Inflammatory macrophage treated with lipopolysaccharide for 4 hours (primary cell): ENCODE data around the gene ZNF598.
"Not testable (repeated sequence)": the region's sequence is repeated elsewhere in the genome, so short reads cannot be mapped to it uniquely, and the experiment has no call there.

Experiments used
- DNase-seq: peaks from one replicate; pipeline ENCODE4 v3.0.0-alpha.2; 2020

ZNF598 gene

DNA sequence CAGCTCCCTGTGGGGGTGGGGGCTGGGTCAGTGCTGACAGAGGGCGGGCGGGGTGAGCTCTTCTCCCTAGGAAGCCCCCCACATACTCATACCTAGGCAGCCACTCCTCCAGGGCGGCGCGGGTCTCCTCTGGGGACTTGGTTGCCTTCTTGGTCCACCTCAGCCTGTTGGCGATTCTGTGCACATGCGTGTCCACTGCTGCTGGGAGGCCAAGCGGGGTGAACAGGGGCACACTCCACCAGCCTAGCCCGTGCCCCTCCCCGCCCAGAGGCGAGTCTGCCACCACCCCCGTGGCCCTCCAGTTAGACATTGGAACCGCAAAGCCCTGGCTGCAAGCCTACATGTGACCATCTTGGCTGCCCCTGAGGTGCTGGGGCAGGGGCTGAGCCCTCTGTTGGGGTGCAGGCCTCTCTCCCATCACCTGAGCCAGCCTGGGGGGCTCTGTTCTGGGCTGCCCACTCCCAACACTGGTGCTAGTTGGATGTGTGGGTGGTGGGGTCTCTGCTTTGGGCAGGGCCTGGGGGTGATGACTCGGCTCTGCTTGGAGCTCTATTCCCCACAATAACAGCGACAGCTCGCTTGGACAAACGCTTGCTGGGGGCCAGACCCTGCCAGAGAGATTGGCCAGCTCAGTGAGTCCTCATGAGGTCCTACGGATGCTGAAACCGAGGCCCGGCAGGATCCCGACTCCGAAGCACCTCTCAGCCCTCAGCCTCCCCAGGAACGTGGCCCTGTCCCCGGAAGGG, 30.6 kb upstream of the ZNF598 start:
- DNase-seq: no peak

DNA sequence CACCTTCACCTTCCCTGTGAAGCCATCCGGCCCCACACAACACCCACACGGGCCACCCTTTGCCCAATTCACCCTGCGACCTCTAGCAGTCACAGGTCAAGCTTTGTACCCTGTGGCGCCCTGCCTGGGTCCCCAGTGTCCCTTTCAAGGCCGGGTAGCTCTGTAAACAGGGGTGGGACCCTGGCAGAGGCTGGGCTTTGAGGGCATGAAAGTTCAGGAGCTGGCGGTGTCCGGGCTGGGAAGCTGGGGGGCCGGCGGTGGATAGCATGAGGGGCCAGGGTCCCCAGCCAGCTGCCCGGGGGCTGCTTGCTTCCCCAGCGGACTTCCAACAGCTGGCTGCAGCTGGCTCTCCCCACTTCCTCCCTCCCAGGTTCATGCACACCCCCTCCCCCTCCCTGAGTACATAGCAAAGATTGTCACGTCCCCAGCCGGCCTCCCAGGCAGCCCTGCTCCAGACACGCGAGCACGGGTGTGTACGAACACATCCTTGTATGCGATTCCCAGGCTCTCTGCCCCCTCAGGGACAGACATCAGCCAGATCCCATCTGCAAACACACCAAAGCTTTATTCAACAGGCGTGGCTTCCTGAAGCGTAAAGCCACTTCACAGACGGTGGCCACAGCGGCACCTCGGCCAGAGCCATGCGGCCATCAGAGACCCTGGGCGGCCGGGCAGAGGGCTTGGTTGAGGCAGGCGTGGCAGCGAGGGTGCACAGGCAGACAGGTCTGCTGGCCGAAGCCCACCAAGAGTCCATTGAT, 29.8 kb upstream of the ZNF598 start:
- no peak for DNase-seq

DNA sequence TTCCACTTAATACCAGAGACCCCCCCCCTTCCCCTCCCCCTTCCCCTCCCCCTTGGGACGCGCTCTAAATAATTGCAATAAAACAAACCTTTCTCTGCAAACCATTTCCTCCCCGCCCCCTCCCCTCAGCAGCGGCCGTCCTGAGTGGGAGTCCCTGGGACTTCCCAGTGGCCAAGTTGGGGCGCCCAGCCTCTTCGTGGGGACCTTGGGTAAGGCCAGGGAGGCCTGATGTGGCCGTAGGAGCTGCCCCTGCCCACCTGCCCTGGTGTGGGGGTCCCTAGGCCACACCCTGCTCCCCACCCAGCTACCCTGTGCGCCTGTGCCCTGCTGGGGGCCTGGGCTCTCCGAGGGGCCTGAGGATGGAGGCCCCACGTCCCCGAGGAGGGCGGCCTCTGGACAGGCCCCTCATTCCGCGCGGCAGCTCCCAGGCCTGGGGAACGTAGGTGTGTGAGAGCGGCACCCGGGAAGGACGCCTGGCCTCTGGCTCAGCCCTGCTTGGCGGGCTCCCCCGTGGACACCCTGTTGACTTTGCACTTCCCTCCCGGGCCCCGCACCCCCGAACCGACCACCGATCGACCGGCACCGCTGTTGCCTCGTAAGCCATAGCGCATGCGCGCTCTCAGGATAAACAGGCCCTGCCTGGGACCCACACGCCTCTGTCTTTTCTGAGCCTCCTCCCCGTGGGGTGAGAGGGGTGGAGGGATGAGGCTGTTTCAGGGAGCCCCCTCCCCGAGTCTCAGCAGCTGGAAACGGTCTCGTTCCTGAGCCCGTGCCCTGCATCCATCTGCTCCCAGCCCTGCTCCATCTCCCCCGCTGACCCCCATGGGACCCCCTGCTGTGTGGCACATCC, 29.0 kb upstream of the ZNF598 start:
- no peak for DNase-seq

DNA sequence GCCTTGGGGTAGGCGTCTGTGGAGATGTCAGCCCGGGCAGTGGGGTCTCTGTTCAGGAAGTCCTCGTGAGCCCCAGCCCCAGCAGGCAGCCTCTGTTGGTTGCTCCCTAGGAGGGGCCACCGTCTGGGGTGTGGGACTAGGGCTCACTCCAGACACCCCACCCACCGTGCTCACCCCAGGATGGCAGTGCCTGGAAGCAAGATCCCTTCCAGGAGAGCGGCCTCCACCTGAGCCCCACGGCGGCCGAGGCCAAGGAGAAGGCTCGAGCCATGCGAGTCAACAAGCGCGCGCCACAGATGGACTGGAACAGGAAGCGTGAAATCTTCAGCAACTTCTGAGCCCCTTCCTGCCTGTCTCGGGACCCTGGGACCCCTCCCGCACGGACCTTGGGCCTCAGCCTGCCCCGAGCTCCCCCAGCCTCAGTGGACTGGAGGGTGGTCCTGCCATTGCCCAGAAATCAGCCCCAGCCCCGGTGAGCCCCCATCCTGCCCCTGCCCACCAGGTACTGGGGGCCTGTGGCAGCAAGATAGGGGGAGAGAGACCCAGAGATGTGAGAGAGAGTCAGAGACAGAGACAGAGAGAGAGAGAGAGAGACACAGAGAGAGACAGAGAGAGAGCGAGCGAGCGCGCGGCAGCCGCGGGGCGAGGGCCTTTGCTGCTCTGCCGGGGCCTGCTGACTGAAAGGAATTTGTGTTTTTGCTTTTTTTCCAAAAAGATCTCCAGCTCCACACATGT, 28.2 kb upstream of the ZNF598 start:
- no peak for DNase-seq

DNA sequence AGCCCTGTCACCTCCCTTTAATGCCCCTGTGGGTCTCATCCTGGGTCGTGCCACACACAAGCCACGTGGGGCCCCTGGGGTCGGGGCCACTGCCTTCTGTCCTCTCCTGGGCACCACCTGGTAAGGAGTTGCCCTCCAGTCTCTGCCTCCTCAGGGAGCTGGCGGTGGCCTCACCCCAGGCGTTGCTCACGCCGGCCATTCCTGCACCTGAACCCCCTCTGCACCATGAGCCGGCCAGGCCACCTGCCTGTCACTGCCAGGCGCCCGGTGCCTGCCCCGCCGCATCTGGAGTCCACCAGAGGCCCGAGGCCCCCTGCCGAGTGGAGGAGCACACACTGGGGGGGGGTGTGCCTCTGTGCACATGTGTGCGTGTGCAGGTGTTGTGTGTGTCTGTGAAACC, 27.5 kb upstream of the ZNF598 start:
- no peak for DNase-seq

DNA sequence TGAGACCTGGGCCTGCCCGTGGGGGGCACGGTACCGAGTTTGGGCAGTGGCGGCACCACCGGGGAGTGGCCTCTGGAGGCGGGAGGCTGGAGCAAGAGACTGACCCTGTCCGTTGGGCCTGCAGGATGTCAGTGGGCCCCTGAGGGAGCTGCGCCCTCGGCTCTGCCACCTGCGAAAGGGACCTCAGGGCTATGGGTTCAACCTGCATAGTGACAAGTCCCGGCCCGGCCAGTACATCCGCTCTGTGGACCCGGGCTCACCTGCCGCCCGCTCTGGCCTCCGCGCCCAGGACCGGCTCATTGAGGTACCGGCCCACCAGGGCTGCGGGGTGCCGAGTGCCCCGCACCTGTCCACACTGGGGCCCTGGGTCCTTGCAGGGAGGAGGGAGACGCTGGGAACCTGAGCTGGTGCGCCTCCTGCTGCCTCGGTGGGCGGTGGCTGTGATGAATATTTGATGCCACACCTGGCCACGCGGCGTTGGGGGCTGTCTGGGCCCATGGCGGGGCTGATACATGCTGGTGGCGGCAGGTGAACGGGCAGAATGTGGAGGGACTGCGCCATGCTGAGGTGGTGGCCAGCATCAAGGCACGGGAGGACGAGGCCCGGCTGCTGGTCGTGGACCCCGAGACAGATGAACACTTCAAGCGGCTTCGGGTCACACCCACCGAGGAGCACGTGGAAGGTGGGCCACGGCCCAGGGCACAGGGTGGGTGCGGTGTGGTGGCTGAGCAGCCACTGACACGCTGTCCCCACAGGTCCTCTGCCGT, 26.8 kb upstream of the ZNF598 start:
- no peak for DNase-seq

- no peak for DNase-seq
Observed at GRCh38 chr16:2035431-2036199, 26.0 kb upstream of the ZNF598 start.

- DNase-seq: no peak
Observed at GRCh38 chr16:2034696-2035430, 25.2 kb upstream of the ZNF598 start.

DNA sequence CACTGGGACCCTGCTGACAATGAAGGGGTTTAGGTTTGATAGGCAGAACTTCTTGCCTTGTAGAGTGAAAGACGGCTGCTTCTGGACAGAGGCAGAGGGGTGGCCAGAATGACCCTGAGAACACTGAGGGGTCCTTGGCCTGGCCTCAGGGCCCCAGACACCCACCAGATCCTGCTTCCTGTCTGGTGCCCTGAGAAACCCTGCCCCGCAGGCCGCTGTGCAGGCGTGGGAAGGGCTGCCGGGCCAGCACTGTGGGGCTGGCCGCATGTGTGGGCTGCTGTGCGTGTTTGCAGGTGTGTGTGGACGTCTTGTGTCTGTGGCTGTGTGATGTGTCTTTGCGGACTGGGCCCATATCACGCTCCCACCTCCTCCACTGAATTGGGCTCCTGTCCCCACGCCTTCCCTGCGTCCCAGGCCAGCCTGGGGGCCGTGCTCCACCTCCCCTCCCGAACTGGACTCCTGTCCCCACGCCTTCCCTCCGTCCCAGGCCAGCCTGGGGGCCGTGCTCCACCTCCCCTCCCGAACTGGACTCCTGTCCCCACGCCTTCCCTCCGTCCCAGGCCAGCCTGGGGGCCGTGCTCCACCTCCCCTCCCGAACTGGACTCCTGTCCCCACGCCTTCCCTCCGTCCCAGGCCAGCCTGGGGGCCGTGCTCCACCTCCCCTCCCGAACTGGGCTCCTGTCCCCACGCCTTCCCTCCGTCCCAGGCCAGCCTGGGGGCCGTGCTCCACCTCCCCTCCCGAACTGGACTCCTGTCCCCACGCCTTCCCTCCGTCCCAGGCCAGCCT, 24.5 kb upstream of the ZNF598 start:
- DNase-seq: not testable (repeated sequence)

DNA sequence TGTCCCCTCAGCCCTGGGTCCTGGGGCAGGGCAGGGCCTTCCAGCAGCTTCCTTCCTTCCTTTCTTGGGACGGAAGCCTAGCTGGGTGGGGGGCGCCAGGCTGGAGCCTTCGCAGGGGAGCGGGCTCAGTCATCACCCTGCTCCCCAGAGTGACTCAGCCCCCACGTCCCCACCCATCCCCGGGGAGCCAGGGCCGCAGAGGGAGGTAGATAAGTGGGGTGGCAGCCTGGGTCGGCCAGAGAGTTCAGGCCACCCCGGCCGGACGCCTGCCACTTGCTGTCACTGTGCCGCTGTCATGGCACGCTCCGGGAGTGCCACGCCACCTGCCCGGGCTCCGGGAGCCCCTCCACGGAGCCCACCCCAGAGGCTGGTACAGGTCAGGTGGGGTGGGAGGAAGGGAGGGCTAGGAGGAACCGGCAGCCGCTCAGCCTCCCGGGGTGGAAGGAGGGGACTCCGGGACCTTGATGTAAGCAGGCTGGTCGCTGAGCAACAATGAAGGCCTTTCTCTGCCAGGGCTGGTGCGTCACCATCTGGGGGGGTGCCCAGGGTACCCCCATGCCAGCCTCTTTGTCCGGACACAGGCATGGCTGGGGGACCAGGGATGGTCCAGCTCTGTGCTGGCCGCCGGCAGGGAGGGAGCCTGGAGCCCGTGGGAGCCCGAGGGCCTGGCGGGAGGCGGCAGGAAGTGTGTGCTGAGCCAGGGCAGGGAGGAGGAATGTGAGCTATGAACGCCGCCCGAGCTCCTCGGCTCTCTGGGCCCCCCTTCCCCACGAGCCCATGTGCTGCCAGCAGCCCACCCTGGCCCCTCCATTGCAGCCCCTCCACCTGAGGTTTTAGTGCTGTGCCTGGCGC, 23.7 kb upstream of the ZNF598 start:
- DNase-seq: no peak

GRCh38 chr16:2032285-2033056, 22.9 kb upstream of the ZNF598 start:
- no peak for DNase-seq

DNA sequence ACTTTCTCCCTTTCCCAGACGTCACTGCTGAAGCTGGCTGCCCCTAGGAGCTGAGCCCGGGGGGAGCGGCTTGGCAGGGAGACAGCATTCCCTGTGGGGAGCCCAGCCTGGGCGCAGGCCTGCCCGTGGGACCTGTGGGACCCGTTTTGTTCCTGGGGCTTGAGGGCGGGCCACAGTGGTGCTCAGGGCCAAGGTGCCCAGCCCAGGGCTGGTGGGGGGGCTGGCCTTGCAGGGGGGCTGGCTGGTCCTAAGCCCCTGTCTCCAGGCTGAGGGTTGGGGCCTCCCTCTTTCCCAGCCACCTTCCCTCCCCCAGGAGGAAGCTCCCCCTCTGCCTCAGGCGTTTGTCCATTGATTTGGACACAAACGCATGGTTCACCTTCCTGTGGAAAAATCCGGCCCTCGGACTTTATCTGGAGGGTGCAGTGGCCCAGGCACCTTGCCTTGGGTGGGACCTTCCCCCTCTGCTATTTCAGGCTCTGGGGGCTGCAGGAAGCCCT, 21.5 kb upstream of the ZNF598 start:
- no peak for DNase-seq

DNA sequence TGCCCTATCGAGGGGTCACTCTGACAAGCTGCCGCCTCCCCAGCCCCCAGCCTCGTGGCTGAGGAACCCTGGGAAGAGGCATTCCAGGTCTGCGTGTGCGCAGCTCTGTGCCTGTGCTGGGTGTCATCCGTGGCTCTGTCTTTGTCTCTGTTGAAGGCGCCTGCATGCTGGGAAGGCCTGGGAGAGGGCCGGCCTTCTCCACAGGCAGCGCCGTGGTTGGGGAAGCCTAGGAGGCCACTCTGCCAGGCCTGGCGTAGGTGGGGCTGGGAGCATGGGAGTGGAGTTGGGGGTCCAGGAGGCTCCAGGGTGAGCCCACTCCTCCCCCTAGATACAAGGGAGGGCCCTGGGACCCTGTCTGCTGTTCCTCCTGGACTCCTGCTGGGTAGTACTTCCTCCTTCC, 20.4 kb upstream of the ZNF598 start:
- DNase-seq: no peak

DNA sequence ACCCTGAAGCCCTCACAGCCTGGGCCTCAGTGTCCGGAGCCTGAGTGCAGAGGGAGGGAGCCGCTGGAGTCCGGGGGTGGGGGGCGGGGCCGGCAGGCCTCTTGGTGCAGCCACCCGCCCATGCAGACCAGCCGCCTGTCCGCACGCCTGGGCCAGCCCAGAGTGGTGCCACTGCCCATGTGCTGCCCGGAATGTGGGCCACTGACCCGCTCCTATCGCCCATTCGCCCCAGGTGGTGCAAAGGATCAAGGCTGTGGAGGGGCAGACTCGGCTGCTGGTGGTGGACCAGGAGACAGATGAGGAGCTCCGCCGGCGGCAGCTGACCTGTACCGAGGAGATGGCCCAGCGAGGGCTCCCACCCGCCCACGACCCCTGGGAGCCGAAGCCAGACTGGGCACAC, 19.7 kb upstream of the ZNF598 start:
- DNase-seq: no peak

DNA sequence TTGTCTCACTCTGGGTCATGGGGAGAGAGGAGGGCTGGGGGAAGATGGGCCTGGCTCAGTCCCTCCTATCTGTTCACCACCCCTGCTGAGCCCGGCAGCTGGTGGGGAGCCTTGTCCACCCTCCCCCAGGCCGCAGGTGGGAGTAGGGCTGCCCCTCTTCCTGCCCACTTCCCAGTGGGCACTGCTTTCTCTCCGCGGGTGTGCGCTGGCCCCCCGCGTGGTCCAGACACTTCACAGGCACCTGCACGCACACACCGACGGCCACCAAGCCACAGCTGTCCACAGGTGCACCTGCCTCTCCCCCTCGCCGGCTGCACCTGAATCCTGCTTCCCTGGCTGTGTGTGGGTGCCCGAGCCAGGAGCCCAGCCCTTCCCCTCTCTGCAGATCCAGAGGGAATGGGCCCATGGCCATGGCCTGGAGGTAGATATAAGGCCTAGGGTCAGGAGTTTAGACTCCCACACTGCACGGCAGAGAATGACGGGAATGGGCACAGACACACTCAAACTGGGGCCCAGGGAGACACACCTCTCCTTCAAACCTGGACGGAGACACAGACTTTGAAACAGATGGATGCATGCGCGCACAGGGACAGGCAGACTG, 19.1 kb upstream of the ZNF598 start:
- no peak for DNase-seq

DNA sequence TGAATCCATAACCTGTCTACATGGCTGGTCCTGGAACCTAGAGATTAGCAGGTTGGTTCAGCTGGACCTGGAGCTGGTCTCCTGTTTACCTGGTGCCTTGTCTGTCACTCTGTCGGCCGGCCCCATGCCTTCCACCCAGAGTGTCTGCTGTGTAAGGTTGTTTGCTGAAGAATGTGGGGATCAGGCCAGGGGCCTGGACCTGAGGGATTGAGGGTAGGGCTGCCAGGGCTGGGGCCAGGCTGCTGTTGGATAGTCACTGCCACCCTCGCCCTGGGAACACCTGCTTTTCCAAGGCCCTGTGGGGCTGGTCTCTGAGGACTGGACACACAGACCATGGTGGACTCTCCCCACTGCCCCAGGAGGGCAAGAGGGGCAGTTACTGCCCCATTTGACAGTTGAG, 18.5 kb upstream of the ZNF598 start:
- DNase-seq: no peak
